A673 (cell line): ENCODE data around the gene CTTNBP2. TPM values are rescaled to one million over a fixed set of nuclear protein-coding genes. Genes with fewer than 3 reads are reported as not detected.

ENCODE experiments used
- BruUV-seq: library from RNA; stranded (reverse); fragments of 400-500 nt; replicated peaks from 2 replicates; lab custom pipeline; 2021; lab: Mats Ljungman, UMichigan
- CTCF ChIA-PET: fragments of 300-600 bp; sonication (Branson Sonifier 250); formaldehyde crosslinking; loops from one replicate; lab custom pipeline; 2022; ENCODE audit warnings: antibody characterized with exemption; lab: Charles Lee
- POLR2A ChIA-PET: fragments of 300-600 bp; sonication (Branson Sonifier 250); formaldehyde crosslinking; loops from one replicate; lab custom pipeline; 2022; ENCODE audit warnings: antibody characterized with exemption; ENCODE audit not compliant: low non-redundant PET; lab: Charles Lee
- DNase-seq: peaks from one replicate; pipeline ENCODE4 v3.0.0-alpha.2; 2015; ENCODE audit warnings: low spot score
- H3K27ac ChIP-seq: fragments of 200-600 bp; sonication (generic); 2 replicates; pipeline ENCODE4 v1.5.1; 2016; ENCODE audit warnings: mixed run types, low read depth, mild to moderate bottlenecking, mixed read lengths, antibody characterized with exemption, low read length; ENCODE audit not compliant: poor library complexity, severe bottlenecking
- H3K27me3 ChIP-seq: fragments of 200-600 bp; sonication (generic); replicated peaks from 2 replicates; pipeline ENCODE4 v1.6.1; 2017; ENCODE audit warnings: mixed run types, low read depth, mild to moderate bottlenecking, mixed read lengths, antibody characterized with exemption, low read length; ENCODE audit not compliant: insufficient read depth, poor library complexity
- H3K36me3 ChIP-seq: fragments of 200-600 bp; sonication (generic); 2 replicates; pipeline ENCODE4 v1.6.1; 2016; ENCODE audit warnings: mixed run types, mild to moderate bottlenecking, mixed read lengths, antibody characterized with exemption, low read length; ENCODE audit not compliant: insufficient read depth, poor library complexity, severe bottlenecking
- H3K4me1 ChIP-seq: fragments of 200-600 bp; sonication (generic); 2 replicates; pipeline ENCODE4 v1.6.1; 2017; ENCODE audit warnings: mixed run types, mild to moderate bottlenecking, mixed read lengths, antibody characterized with exemption, low read length; ENCODE audit not compliant: insufficient read depth, poor library complexity, severe bottlenecking
- H3K4me3 ChIP-seq: fragments of 200-600 bp; sonication (generic); 2 replicates; pipeline ENCODE4 v1.5.1; 2016; ENCODE audit warnings: low read depth, mixed run types, mild to moderate bottlenecking, mixed read lengths, low read length; ENCODE audit not compliant: poor library complexity, severe bottlenecking
- H3K9me3 ChIP-seq: fragments of 200-600 bp; sonication (generic); 2 replicates; pipeline ENCODE4 v1.6.1; 2016; ENCODE audit warnings: mixed run types, low read depth, mild to moderate bottlenecking, mixed read lengths, antibody characterized with exemption, low read length; ENCODE audit not compliant: poor library complexity, severe bottlenecking
- EZH2 ChIP-seq: fragments of 200-600 bp; sonication (generic); IDR thresholded peaks from 2 replicates; pipeline ENCODE4 v1.6.1; 2017; ENCODE audit warnings: borderline replicate concordance, low read depth, mild to moderate bottlenecking, mixed read lengths, antibody characterized with exemption, low read length; ENCODE audit not compliant: poor library complexity, severe bottlenecking
- intact Hi-C: fragments of 100-400 bp; cut with micrococcal nuclease; formaldehyde crosslinking; loops from one replicate; pipeline ENCODE4 v1.10.0; 2022; ENCODE audit not compliant: unreplicated experiment
- total RNA-seq: library from RNA; stranded (reverse); gene quantifications from 2 replicates; pipeline ENCODE4 v1.2.3, GENCODE V29; 2021
- TF ChIP-seq, protein P1 (sequence below): fragments of 300-800, 200-600 bp; sonication (generic); conservative IDR thresholded peaks from 2 replicates; pipeline ENCODE4 v1.5.1; 2017; ENCODE audit warnings: low read depth, mild to moderate bottlenecking, antibody characterized with exemption, low read length, moderate library complexity, mixed read lengths

The CTTNBP2 gene
- total RNA-seq, 1 experiment from 2014 or later: 21.8 TPM

DNA sequence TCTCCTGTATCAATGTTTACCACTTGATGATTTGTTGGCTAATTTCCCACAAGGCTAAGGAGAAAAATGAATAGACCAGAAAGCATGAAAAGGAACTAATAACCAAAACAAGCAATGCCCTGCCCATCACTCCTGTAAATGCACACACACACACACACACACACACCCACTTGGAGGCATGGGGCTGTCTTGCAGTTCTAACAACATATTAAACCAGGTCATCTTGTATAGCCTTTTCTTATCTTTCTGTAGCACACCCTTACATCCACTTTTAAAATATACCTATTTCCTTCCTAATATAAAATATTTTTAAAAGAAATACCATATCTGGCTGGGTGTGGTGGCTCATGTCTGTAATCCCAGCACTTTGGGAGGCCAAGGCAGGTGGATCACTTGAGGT, 105.3 kb downstream of the CTTNBP2 start:
- no TSS peak for BruUV-seq

DNA sequence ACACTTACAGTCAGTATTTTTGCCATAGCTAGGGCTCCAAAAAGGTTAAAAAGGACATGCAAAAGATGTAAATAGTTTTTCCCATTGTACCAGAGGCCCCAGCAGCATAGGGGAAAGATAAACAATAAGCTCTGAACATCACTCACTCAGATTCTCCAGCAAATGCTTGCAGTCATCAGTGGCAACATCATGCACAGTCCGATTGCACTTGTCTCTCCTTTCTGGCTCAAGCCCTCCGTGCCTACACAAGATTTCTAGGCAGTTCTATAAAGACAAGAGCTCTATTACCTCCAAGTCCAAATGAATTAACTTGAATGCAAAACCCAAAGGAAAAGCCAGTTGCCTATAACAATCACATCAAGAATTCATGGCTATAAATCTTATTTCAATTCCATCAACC, 106.3 kb downstream of the CTTNBP2 start:
- Histone ChIP-seq H3K9me3 (no peaks in the 10 kb centered on the region), H3K4me1 (no peaks in the 10 kb centered on the region), H3K27ac (no peak overlapping the region), H3K4me3 (no peak overlapping the region), H3K36me3 (no peaks in the 10 kb centered on the region), H3K27me3 (no peaks in the 10 kb centered on the region)
- TF ChIP-seq, protein P1, sequence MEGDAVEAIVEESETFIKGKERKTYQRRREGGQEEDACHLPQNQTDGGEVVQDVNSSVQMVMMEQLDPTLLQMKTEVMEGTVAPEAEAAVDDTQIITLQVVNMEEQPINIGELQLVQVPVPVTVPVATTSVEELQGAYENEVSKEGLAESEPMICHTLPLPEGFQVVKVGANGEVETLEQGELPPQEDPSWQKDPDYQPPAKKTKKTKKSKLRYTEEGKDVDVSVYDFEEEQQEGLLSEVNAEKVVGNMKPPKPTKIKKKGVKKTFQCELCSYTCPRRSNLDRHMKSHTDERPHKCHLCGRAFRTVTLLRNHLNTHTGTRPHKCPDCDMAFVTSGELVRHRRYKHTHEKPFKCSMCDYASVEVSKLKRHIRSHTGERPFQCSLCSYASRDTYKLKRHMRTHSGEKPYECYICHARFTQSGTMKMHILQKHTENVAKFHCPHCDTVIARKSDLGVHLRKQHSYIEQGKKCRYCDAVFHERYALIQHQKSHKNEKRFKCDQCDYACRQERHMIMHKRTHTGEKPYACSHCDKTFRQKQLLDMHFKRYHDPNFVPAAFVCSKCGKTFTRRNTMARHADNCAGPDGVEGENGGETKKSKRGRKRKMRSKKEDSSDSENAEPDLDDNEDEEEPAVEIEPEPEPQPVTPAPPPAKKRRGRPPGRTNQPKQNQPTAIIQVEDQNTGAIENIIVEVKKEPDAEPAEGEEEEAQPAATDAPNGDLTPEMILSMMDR: no peak
- no peak for TF ChIP-seq EZH2
- intact Hi-C loops: no loop called here
- CTCF ChIA-PET: no interaction called here
- DNase-seq: no peak
- no TSS peak for BruUV-seq
- POLR2A ChIA-PET: no interaction called here

More for the DNA sequence above, 105.3 kb downstream of the CTTNBP2 start:
- Histone ChIP-seq H3K4me3 (no peak overlapping the region), H3K9me3 (no peaks in the 10 kb centered on the region), H3K36me3 (no peaks in the 10 kb centered on the region), H3K27me3 (no peaks in the 10 kb centered on the region), H3K27ac (no peak overlapping the region), H3K4me1 (no peaks in the 10 kb centered on the region)
- DNase-seq: no peak
- intact Hi-C loops: no loop called here
- no peak for TF ChIP-seq EZH2
- TF ChIP-seq, protein P1: no peak
- CTCF ChIA-PET: no interaction called here
- POLR2A ChIA-PET: no interaction called here

GRCh38 chr7:117764031-117764430, 109.2 kb downstream of the CTTNBP2 start:
- Histone ChIP-seq H3K27ac (no peak overlapping the region), H3K27me3 (no peaks in the 10 kb centered on the region), H3K4me1 (no peaks in the 10 kb centered on the region), H3K9me3 (no peaks in the 10 kb centered on the region), H3K4me3 (no peak overlapping the region), H3K36me3 (peaks cover 6% of the 10 kb centered on the region)
- intact Hi-C loops: no loop called here
- TF ChIP-seq, protein P1: no peak
- no peak for TF ChIP-seq EZH2
- CTCF ChIA-PET: no interaction called here
- POLR2A ChIA-PET: no interaction called here
- no peak for DNase-seq
- no TSS peak for BruUV-seq
